Prostate gland (tissue), 2 donors: Measurements from ENCODE around the gene TRAP1.

Experiments used
- CTCF ChIP-seq, 4 experiments: fragments of 200-600 bp in 2 of 4; fragments of 450-650 bp in 2 of 4; sonication (generic) in 2 of 4; IDR thresholded peaks; 1 replicate in 3 of 4; 2 replicates in 1 of 4; pipeline ENCODE4 v1.5.1; 2016 to 2019; ENCODE audit warnings: antibody characterized with exemption in 4 of 4, mild to moderate bottlenecking in 2 of 4, moderate library complexity in 2 of 4
- POLR2AphosphoS5 ChIP-seq: sonication (generic); formaldehyde crosslinking; IDR thresholded peaks from one replicate; pipeline ENCODE4 v1.6.1; 2017; ENCODE audit warnings: antibody characterized with exemption

- no peak for TF ChIP-seq CTCF (IDR thresholded peaks at IDR 0.05)
- TF ChIP-seq POLR2AphosphoS5 = no peak
These were observed 20.8 kb upstream of the TRAP1 start for GRCh38 chr16:3738128-3738527.
